Neural progenitor cell (in vitro differentiated cells): ENCODE data around the gene ADGB. TPM values are rescaled to one million over a fixed set of nuclear protein-coding genes. Genes with fewer than 3 reads are reported as not detected.

Experiments used
- DNase-seq: peaks from one replicate; pipeline ENCODE4 v3.0.0-alpha.2; 2016; ENCODE audit warnings: low spot score
- H2AFZ ChIP-seq: fragments of 200-600 bp; sonication (generic); replicated peaks from 2 replicates; pipeline ENCODE4 v1.6.1; 2016; ENCODE audit warnings: antibody characterized with exemption
- H3F3A ChIP-seq: fragments of 200-600 bp; sonication (generic); 2 replicates; pipeline ENCODE4 v1.6.1; 2016; ENCODE audit warnings: antibody characterized with exemption, low read depth
- H3K27ac ChIP-seq: fragments of 200-600 bp; sonication (generic); 2 replicates; pipeline ENCODE4 v1.5.1; 2016; ENCODE audit warnings: mild to moderate bottlenecking
- H3K27me3 ChIP-seq: fragments of 200-600 bp; sonication (generic); 2 replicates; pipeline ENCODE4 v1.6.1; 2016; ENCODE audit warnings: mild to moderate bottlenecking, moderate library complexity
- H3K36me3 ChIP-seq: fragments of 200-600 bp; sonication (generic); 2 replicates; pipeline ENCODE4 v1.5.1; 2016
- H3K4me1 ChIP-seq: fragments of 200-600 bp; sonication (generic); 2 replicates; pipeline ENCODE4 v1.6.1; 2016; ENCODE audit warnings: mixed run types
- H3K4me2 ChIP-seq: fragments of 200-600 bp; sonication (generic); 2 replicates; pipeline ENCODE4 v1.6.1; 2016
- H3K4me3 ChIP-seq: fragments of 200-600 bp; sonication (generic); 2 replicates; pipeline ENCODE4 v1.5.1; 2016
- H3K79me2 ChIP-seq: fragments of 200-600 bp; sonication (generic); 2 replicates; pipeline ENCODE4 v1.6.1; 2016; ENCODE audit warnings: low read depth
- H3K9ac ChIP-seq: fragments of 200-600 bp; sonication (generic); 2 replicates; pipeline ENCODE4 v1.6.1; 2016
- H3K9me3 ChIP-seq: fragments of 200-600 bp; sonication (generic); 2 replicates; pipeline ENCODE4 v1.5.1; 2016; ENCODE audit warnings: low read depth
- H4K20me1 ChIP-seq: fragments of 200-600 bp; sonication (generic); 2 replicates; pipeline ENCODE4 v1.6.1; 2016; ENCODE audit warnings: low read depth
- H3K27ac Mint-ChIP-seq: 3 replicates; pipeline ENCODE4 v1.8.0; 2021; ENCODE audit warnings: mixed read lengths
- H3K27me3 Mint-ChIP-seq: 2 replicates; pipeline ENCODE4 v1.8.0; 2022; ENCODE audit warnings: low read depth, mild to moderate bottlenecking, inconsistent platforms, moderate library complexity, mixed read lengths; ENCODE audit not compliant: insufficient read depth
- H3K36me3 Mint-ChIP-seq: 3 replicates; pipeline ENCODE4 v1.8.0; 2021; ENCODE audit warnings: mixed read lengths
- H3K4me1 Mint-ChIP-seq: 3 replicates; pipeline ENCODE4 v1.8.0; 2021; ENCODE audit warnings: mixed read lengths
- H3K4me3 Mint-ChIP-seq: 3 replicates; pipeline ENCODE4 v1.8.0; 2021; ENCODE audit warnings: mild to moderate bottlenecking, moderate library complexity, mixed read lengths
- H3K9me3 Mint-ChIP-seq: 3 replicates; pipeline ENCODE4 v1.8.0; 2020; ENCODE audit warnings: mixed read lengths
- EZH2 ChIP-seq: fragments of 200-600 bp; sonication (generic); IDR thresholded peaks from 2 replicates; pipeline ENCODE4 v1.6.1; 2017; ENCODE audit warnings: antibody characterized with exemption, mild to moderate bottlenecking, moderate library complexity
- EZH2phosphoT487 ChIP-seq: fragments of 200-600 bp; sonication (generic); IDR thresholded peaks from 2 replicates; pipeline ENCODE4 v1.6.1; 2017; ENCODE audit warnings: antibody characterized with exemption
- total RNA-seq: library from RNA; depleted of rRNA; stranded (reverse); fragments of >200 nt; gene quantifications from 2 replicates; pipeline ENCODE4 v1.2.3, GENCODE V29; 2015; ENCODE audit warnings: low replicate concordance
- TF ChIP-seq, protein P1 (sequence below): fragments of 200-600 bp; sonication (generic); IDR thresholded peaks from 2 replicates; pipeline ENCODE4 v1.5.1; 2017; ENCODE audit warnings: antibody characterized with exemption, mild to moderate bottlenecking

Gene ADGB
- total RNA-seq, 1 donor from 2014 or later, result not detected

DNA sequence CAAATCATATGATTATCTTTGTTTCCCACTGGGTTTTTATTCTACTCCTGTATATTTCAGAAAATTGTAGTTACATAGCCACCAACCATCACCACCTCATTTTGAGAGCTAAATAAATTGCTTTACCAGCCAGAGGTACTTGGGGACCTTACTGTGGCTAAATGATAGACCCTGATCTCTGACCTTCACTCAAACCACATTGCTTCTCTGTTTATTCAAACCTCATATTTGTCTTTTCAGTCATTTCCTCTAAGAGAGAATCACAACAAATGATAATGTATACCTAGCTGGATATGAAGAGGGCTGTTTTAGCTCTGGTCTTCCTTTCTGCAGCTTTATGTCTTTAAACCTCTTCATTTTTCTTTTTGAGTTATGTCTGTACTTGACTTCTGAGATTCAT, 142.8 kb downstream of the ADGB start:
- TF ChIP-seq EZH2, result no peak
- no peak for TF ChIP-seq EZH2phosphoT487
- TF ChIP-seq, protein P1, sequence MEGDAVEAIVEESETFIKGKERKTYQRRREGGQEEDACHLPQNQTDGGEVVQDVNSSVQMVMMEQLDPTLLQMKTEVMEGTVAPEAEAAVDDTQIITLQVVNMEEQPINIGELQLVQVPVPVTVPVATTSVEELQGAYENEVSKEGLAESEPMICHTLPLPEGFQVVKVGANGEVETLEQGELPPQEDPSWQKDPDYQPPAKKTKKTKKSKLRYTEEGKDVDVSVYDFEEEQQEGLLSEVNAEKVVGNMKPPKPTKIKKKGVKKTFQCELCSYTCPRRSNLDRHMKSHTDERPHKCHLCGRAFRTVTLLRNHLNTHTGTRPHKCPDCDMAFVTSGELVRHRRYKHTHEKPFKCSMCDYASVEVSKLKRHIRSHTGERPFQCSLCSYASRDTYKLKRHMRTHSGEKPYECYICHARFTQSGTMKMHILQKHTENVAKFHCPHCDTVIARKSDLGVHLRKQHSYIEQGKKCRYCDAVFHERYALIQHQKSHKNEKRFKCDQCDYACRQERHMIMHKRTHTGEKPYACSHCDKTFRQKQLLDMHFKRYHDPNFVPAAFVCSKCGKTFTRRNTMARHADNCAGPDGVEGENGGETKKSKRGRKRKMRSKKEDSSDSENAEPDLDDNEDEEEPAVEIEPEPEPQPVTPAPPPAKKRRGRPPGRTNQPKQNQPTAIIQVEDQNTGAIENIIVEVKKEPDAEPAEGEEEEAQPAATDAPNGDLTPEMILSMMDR, result no peak
- no peak overlapping the region for H3K4me2 ChIP-seq

DNA sequence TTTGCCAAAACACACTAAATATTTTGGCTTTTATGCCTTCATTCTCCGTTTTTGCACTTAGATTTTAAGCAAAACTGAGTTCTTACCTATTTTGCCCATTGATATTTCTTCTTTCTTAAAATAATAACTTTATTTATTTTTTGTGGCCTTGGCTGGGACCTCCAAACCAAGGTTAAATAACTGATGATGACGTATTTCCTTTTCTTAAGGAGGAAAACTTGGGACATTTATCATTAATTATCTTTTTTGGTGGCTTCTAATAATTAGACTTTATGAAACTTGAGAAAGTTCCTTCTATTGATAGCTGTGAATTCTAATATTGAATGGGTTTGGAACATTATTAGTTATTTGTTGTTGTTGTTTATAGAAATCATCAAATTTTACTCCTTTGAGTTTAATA, 154.5 kb downstream of the ADGB start:
- no peaks in the 10 kb centered on the region for H3K36me3 Mint-ChIP-seq
- Histone ChIP-seq H2AFZ (no peak overlapping the region), H3K4me2 (no peak overlapping the region), H3K27me3 (no peaks in the 10 kb centered on the region), H3K4me1 (no peaks in the 10 kb centered on the region), H4K20me1 (no peaks in the 10 kb centered on the region), H3K9ac (no peak overlapping the region), H3K27ac (no peak overlapping the region), H3K9me3 (no peaks in the 10 kb centered on the region), H3K79me2 (no peaks in the 10 kb centered on the region), H3K4me3 (no peak overlapping the region), H3K36me3 (no peaks in the 10 kb centered on the region), H3F3A (no peaks in the 10 kb centered on the region)
- no peak for DNase-seq
- TF ChIP-seq, protein P1, result no peak
- no peak for TF ChIP-seq EZH2
- no peak for TF ChIP-seq EZH2phosphoT487
- no peaks in the 10 kb centered on the region for H3K4me1 Mint-ChIP-seq
- no peaks in the 10 kb centered on the region for H3K27me3 Mint-ChIP-seq
- H3K4me3 Mint-ChIP-seq, result no peak overlapping the region
- H3K9me3 Mint-ChIP-seq, result no peaks in the 10 kb centered on the region
- no peak overlapping the region for H3K27ac Mint-ChIP-seq

More for the DNA sequence above, 142.8 kb downstream of the ADGB start:
- Histone ChIP-seq H3K27ac (no peak overlapping the region), H3K4me3 (no peak overlapping the region), H3K36me3 (no peaks in the 10 kb centered on the region), H3K79me2 (no peaks in the 10 kb centered on the region), H3K9me3 (no peaks in the 10 kb centered on the region), H3F3A (no peaks in the 10 kb centered on the region), H3K9ac (no peak overlapping the region), H3K27me3 (no peaks in the 10 kb centered on the region), H3K4me1 (no peaks in the 10 kb centered on the region), H2AFZ (no peak overlapping the region), H4K20me1 (no peaks in the 10 kb centered on the region)
- no peaks in the 10 kb centered on the region for H3K9me3 Mint-ChIP-seq
- no peak overlapping the region for H3K27ac Mint-ChIP-seq
- H3K36me3 Mint-ChIP-seq, result no peaks in the 10 kb centered on the region
- no peaks in the 10 kb centered on the region for H3K27me3 Mint-ChIP-seq
- DNase-seq, result no peak
- H3K4me3 Mint-ChIP-seq, result no peak overlapping the region
- H3K4me1 Mint-ChIP-seq, result no peaks in the 10 kb centered on the region

DNA sequence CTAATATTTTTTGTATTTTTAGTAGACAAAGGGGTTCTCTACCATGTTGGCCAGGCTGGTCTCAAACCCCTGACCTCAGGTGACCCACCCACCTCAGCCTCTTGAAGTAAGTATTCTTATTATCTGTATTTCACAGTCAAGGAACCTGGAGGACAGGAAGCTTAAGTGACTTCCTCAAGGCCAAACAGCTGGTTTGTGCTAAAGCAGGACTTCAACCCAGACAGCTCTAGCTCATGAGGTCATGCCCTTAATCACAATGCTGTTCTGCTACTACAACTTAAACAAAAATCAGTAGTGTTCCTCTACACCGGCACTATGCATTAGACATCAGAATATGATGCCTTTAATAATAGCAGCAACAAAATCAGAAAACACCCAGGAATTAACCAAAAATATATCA, 168.9 kb downstream of the ADGB start:
- Histone ChIP-seq H3K9ac (no peak overlapping the region), H3K9me3 (no peaks in the 10 kb centered on the region), H3K4me2 (no peak overlapping the region), H2AFZ (no peak overlapping the region), H3K36me3 (no peaks in the 10 kb centered on the region), H3K27me3 (no peaks in the 10 kb centered on the region), H3K27ac (no peak overlapping the region), H3F3A (no peaks in the 10 kb centered on the region), H3K79me2 (no peaks in the 10 kb centered on the region), H4K20me1 (no peaks in the 10 kb centered on the region), H3K4me3 (no peak overlapping the region), H3K4me1 (no peaks in the 10 kb centered on the region)
- DNase-seq, result no peak
- Mint-ChIP-seq H3K4me3 (no peak overlapping the region), H3K9me3 (no peaks in the 10 kb centered on the region), H3K27me3 (no peaks in the 10 kb centered on the region), H3K27ac (no peak overlapping the region), H3K4me1 (peaks cover 3% of the 10 kb centered on the region), H3K36me3 (no peaks in the 10 kb centered on the region)
- no peak for TF ChIP-seq EZH2
- no peak for TF ChIP-seq EZH2phosphoT487
- TF ChIP-seq, protein P1, result no peak
